Activated CD8-positive, alpha-beta memory T cell treated with anti-CD3 and anti-CD28 coated beads, Interleukin-2, amount 50 U/mL, for 1 hour (primary cell): ENCODE measurements around the gene ESRRA.
"Not testable (repeated sequence)": the region's sequence is repeated elsewhere in the genome, so short reads cannot be mapped to it uniquely, and the experiment has no call there.

ENCODE experiments used
- DNase-seq: peaks from one replicate; pipeline ENCODE4 v3.0.0-alpha.2; 2020; ENCODE audit errors: extremely low read depth

ESRRA gene

GRCh38 chr11:64314146-64314804, 9.0 kb downstream of the ESRRA start:
- no peak for DNase-seq

DNA sequence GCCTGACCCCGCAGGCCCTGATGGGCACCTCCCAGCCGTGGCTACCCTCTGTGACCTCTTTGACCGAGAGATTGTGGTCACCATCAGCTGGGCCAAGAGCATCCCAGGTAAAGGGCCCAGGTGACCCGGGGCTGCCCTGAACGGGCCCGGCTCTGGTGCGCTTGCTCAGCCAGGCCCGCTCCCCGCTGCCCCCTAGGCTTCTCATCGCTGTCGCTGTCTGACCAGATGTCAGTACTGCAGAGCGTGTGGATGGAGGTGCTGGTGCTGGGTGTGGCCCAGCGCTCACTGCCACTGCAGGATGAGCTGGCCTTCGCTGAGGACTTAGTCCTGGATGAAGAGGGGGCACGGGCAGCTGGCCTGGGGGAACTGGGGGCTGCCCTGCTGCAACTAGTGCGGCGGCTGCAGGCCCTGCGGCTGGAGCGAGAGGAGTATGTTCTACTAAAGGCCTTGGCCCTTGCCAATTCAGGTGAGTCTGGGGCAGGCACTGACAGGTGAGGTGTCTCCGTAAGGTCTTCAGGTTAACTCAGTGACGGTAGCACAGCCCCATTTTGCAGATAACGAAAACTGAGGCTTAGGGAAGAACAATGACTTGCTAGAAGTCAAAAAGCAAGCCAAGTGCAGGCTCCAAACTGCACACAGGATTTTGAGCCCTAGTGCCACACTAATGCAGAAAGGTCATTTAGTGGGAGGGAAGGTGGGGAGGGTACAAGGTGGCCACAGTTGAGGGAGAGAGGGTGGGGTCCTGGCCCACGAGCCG, 9.7 kb downstream of the ESRRA start:
- DNase-seq, result no peak

DNA sequence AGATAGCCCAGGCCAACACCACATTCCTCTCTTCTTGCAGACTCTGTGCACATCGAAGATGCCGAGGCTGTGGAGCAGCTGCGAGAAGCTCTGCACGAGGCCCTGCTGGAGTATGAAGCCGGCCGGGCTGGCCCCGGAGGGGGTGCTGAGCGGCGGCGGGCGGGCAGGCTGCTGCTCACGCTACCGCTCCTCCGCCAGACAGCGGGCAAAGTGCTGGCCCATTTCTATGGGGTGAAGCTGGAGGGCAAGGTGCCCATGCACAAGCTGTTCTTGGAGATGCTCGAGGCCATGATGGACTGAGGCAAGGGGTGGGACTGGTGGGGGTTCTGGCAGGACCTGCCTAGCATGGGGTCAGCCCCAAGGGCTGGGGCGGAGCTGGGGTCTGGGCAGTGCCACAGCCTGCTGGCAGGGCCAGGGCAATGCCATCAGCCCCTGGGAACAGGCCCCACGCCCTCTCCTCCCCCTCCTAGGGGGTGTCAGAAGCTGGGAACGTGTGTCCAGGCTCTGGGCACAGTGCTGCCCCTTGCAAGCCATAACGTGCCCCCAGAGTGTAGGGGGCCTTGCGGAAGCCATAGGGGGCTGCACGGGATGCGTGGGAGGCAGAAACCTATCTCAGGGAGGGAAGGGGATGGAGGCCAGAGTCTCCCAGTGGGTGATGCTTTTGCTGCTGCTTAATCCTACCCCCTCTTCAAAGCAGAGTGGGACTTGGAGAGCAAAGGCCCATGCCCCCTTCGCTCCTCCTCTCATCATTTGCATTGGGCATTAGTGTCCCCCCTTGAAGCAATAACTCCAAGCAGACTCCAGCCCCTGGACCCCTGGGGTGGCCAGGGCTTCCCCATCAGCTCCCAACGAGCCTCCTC, 10.6 kb downstream of the ESRRA start:
- not testable (repeated sequence) for DNase-seq

DNA sequence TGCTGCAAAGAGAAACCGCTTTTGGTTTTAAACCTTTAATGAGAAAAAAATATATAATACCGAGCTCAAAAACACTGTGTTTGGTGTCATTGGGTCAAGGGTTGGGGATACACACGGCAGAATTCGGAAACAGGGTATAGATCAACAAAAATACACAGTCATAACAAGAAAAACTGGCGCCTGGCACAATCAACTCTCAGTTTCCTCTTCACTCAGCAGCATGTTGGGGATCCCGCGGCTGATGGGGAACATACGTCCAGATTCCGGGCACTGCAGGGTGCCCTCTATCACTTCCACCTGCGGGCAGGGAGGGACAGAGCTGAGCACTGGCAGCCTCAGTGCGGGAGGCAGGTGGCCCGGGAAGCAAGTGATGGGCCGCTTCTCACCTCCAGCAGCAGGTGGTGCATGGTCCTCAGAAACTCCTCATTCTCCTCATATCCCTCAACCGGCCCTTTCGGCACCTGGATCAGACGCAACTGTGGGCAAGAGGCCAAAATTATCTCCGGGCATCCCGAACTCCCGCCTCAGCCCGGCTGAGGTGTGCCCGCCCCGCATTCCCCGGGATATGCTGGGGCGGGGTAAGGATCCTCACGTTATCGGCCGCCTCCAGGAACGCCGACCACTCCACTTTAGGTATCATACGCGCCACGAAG, 11.5 kb downstream of the ESRRA start:
- DNase-seq, result no peak

- peak; percentile 97 for DNase-seq
These were observed 12.1 kb downstream of the ESRRA start, which contains the start of gene TRMT112 for GRCh38 chr11:64317325-64317960. TSS of gene TRMT112 (minus strand) at chr11:64317559. CDS start at chr11:64317526, 33 bp downstream.

DNA sequence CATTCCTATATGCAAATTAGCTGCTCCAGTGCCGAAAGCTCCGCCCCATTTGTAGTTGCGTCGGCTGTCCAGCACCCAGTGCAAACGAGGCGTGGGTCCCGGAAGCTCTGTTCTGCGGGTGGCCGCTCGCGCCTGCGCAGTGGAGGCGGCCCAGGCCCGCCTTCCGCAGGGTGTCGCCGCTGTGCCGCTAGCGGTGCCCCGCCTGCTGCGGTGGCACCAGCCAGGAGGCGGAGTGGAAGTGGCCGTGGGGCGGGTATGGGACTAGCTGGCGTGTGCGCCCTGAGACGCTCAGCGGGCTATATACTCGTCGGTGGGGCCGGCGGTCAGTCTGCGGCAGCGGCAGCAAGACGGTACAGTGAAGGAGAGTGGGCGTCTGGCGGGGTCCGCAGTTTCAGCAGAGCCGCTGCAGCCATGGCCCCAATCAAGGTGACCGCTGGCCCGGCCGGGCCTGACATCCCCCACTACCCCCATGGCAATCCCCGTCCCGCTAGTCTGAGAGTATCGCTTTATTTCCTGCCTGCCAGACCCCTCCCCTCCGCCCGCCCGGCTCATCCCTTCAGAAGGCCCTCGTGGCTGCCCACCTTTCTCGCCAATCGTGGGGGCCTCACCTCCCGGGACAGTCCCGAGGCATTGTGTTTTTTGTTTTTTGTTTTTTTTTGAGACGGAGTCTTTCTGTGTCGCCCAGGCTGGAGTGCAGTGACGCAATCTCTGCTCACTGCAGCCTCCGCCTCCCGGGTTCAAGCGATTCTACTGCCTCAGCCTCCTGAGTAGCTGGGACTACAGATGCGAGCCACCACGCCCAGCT, 12.8 kb downstream of the ESRRA start, which contains the start of gene PRDX5:
Gene PRDX5 (plus strand): TSS at position 161 of the 805 bp plus-strand sequence. CDS start 95 bp downstream, at position 256.
- DNase-seq, result peak; percentile 86

DNA sequence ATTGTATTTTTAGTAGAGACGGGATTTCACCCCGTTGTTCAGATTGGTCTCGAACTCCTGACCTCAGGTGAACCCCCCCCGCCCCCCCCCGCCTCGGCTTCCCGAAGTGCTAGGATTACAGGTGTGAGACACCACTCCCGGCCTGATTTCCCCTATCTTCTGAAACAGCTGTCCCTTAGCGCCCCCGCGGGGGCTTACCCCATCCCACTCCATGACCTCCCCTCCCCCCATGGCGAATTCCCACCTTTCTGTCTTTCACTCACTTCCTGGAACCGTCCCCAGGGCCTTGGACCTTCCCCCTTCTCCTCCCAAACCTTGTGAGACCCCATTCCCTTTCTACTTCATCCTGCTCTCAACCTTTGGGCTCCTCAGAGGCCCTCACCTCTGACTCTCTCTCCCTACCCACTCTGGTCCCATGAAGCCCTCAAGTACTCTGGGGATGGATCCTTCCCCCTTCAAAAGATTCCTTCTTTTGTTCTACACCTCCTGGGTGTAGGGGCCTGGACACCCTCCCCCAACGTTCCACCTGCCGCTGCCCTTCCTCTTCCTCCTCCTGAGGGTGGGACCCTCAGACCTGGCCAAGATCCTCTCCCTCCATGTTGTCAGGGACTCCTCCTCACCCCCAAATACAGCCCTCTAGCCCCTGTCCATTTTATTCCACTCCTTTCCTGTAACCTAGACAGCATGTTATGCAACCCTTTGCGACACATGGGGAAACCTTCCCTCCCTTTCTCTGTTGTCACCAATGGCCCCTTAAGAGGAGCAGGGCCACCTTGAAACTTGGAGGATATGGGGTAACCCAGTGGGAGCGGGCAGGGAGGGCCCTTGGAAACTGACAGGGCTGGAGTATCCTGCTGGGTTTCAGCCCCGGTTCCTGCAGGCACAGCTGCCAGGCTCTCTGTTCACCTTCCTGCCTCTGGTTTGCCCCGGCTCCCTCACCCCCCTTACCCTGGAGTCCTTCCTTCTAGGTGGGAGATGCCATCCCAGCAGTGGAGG, 13.7 kb downstream of the ESRRA start:
- DNase-seq, result no peak

DNA sequence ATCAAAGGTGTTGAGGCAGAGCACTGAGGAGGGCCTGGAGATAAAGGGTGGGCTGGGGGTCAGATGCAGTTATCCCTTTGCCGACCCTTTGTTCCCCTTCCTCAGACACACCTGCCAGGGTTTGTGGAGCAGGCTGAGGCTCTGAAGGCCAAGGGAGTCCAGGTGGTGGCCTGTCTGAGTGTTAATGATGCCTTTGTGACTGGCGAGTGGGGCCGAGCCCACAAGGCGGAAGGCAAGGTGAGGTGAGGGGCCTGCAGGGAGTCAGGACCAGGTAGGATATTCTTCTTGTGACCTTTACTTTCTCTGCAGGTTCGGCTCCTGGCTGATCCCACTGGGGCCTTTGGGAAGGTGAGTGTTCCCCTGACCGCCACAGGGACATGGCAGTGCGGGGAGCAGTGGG, 15.2 kb downstream of the ESRRA start:
- no peak for DNase-seq

- no peak for DNase-seq
These were observed 15.7 kb downstream of the ESRRA start for GRCh38 chr11:64321026-64321425.

DNA sequence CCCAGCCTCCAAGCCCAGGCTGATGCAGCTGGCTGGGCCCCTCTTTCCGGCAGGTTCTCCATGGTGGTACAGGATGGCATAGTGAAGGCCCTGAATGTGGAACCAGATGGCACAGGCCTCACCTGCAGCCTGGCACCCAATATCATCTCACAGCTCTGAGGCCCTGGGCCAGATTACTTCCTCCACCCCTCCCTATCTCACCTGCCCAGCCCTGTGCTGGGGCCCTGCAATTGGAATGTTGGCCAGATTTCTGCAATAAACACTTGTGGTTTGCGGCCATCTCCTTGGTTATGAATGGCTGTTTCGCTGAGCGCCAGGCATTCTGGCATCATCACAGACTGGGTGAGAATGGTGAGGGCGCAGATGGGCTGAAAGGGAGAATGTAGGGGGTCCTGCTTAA, 16.2 kb downstream of the ESRRA start:
- no peak for DNase-seq

GRCh38 chr11:64322925-64323260, 17.6 kb downstream of the ESRRA start:
- DNase-seq, result no peak

GRCh38 chr11:64323373-64323772, 18.0 kb downstream of the ESRRA start:
- DNase-seq, result no peak

- not testable (repeated sequence) for DNase-seq
These were observed 18.7 kb downstream of the ESRRA start for GRCh38 chr11:64323984-64324383.

DNA sequence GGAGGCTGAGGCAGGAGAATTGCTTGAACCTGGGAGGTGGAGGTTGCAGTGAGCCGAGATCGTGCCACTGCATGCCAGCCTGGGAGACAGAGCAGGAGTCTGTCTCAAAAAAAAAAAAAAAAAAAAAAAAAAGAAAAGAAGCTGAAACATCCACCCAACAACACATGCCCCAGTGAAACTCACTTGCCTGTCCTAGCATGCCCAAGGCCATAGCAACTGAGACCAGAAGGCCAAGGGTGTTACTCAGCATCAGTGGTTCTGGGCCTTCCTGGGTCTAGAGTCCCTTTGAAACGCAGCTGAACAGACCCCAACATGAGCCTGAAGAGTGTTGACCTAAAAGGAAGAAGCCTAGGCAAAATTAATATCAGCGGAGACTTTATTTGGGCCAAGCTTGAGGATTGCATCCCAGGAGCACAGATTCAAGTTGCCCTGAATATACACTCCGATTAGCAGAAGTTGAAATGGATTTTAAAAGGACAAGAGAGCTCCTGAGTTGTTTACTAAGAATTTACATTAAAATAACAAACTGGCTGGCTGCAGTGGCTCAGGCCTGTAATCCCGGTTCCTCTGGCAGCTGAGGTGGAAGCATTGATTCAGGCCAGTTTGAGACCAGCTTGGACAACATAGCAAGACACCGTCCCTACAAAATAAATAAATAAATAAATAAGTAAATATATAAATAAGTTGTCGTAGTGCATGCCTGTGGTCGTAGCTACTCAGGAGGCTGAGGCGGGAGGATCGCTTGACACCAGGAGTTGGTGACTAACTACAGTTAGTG, 19.6 kb downstream of the ESRRA start:
- no peak for DNase-seq

- no peak for DNase-seq
These were observed 22.1 kb downstream of the ESRRA start for GRCh38 chr11:64327375-64327774.

DNA sequence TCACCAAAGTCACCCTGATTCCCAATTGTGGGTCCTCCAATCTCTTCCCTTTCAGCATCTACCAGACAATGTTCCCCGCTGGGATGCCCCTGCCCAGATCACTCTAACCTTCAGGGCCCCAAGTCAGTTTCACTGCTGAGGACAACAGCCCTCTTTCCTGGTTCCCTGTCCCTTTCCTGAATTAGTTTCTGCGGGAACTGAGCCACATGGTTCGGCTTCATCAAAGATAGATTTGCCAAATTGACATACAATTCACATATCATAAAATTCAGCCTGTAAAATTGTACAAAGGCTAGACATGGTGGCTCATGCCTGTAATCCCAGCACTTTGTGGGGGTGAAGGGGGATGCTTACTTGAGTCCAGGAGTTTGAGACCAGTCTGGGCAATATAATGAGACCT, 22.7 kb downstream of the ESRRA start:
- DNase-seq, result no peak

DNA sequence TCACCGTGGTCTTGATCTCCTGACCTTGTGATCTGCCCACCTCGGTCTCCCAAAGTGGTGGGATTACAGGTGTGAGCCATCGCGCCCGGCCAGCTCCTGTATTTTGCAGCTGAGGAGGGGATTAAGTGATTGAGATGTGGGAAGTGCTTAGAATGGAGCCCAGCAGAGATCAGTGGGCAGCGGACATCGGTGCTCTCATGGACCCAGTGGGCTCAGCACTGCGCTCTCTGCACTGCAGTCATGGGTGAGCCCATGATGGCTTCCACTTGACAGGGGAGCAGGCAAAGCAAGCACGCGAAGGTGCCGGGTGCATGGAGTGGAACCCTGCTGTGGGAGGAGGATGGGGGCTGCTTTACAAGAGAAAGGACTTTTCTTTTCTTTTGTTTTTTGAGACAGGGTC, 25.6 kb downstream of the ESRRA start:
- no peak for DNase-seq

DNA sequence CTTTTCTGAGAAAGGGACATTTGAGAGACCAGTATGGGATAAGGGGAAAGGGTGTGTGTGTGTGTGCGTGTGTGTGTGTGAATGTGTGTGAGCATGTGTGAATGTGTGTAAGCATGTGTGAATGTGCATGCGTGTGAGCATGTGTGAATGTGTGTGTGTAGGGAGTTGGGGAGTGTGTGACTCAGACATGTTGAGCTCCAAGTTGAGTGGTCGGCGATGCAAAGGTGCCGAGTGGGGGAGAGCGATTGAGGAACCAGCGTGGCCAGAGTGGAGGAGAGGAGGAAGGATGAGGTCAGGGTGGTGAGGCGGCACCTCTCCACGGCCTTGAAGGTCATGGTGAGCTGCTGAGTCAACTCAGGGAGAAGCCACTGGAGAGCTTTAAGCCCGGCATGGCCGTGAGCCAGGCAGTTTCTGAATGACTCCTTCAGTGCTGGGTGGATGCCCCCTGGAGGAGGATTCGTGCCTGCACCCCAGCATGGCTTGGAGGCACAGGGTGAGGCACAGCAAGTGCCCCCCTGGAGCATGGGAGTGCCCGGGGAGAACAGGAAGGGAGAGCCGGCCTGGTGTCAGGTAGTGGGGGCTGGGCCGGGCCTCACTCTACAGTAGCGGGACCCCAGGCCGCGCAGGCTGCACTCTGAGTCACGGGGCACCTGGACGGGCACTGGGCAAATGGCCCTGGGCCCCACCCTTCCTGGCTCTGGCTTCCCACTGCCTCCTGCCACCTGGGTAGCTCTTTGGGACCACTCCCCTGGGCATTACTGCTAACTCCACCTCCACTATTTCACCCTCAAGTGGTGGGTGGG, 26.4 kb downstream of the ESRRA start:
- DNase-seq, result peak; percentile 52
